HG02970 (cell line): ENCODE data around the gene SLC16A1.
"Not testable (repeated sequence)": the region's sequence is repeated elsewhere in the genome, so short reads cannot be mapped to it uniquely, and the experiment has no call there.

Source experiments
- ATAC-seq: cut with Tn5 transposase; IDR thresholded peaks from one replicate; pipeline ENCODE4 v1.9.1; 2021; ENCODE audit warnings: mild to moderate bottlenecking, moderate library complexity, moderate number of reproducible peaks; ENCODE audit not compliant: unreplicated experiment, low FRiP score

Gene SLC16A1

GRCh38 chr1:112974646-112975045, 18.6 kb upstream of the SLC16A1 start:
- no peak for ATAC-seq

DNA sequence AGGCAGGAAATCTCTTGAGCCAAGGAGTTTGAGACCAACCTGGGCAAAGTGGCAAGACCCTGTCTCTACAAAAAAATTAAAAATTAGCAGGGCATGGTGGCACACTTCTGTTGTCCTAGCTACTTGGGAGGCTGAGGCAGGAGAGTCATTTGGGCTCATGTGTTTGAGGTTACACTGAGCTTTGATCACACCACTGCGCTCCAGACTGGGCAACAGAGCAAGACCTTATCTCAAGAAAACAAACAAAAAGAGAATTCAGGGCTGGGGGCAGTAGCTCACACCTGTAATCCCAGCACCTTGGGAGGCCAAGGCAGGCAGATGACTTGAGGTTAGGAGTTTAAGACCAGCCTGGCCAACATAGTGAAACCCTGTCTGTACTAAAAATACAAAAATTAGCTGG, 17.8 kb upstream of the SLC16A1 start:
- no peak for ATAC-seq

DNA sequence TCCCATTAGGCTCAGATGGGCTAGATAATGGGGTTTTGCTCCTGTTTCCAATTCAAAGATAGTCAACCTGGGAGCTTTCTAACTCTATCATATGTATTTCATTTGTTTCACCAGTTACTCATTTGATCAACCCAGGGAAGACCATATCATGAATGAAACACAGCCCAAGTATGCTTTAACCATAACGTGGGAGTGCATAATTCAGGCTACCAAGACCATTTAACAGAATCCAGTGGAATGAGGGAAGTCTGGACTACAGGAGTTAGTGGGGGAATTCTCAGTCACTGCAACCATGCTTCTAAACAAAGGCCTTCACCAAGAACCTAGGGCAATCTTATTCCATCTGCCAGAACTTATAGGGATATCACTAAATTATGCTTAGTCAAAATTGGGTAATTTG, 15.0 kb upstream of the SLC16A1 start:
- ATAC-seq: no peak

GRCh38 chr1:112964347-112964746, 8.4 kb upstream of the SLC16A1 start:
- ATAC-seq: no peak

DNA sequence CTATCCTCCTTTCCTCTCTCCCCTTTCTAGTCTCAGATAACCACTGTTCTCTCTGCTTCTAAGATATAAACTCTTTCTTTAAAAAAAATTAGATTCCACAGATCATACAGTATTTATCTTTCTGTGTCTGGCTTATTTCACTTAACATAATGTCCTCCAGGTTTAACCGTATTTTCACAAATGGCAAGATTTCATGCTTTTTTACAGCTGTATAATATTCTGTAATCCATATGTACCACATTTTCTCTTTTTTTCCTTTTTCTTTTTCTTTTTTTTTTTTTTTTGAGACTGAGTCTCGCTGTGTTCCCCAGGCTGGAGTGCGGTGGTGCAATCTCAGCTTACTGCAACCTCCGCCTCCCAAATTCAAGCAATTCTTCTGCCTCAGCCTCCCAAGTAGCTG, 5.1 kb upstream of the SLC16A1 start:
- ATAC-seq: no peak

DNA sequence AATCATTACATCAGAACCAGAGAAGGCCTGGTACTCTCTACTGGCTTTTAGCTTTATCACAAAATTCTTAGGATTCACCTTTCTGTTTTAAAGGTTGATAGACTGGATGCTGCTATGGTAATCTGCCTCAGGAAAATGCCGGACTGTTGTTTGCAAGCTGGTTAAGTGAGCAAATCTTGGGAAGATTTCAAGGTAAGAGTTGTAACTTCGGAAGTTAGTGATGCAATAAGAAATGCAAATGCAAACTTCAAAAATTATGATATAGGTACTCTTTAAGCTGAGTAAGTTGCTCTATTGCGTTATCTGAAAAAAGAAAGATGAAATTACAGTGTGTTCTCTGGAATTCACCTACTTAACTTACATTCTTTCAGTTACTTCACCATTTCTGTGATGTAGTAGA, 4.4 kb upstream of the SLC16A1 start:
- no peak for ATAC-seq

GRCh38 chr1:112958236-112958635, 2.2 kb upstream of the SLC16A1 start:
- ATAC-seq: not testable (repeated sequence)

DNA sequence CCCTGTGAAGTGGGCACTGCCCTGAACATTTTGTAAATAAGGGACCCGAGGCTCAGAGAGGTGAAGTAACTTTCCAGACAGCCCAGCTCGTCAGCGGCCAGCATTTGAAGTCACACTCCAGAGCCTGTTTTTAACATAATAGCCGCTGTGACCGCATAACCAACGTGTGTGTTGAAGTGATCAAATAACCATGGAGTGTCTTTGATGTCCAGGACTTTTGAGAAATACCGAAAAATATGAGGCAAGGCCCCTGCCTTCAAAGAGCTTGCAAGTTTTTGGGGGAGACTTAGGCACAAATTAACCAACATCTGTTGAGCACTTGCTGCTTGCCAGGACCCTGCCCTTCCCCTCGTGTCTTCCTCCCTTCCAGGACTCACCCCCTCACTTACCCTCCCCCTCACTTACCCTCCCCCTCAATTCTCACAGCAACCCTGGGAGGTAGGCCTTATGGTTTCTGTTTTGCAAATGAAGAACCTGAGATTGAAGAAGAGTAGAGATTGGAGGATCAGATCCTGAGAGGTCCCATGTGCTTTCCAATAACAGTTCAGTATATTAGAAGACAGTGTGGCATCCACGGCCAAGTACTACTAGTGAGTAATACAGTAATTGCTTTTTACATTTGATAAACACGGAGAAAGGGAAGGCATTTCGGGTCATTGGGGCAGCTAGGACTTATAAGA, 1.3 kb upstream of the SLC16A1 start:
- no peak for ATAC-seq

GRCh38 chr1:112956544-112957132, 642 bp upstream of the SLC16A1 start:
- ATAC-seq: peak; percentile 8

DNA sequence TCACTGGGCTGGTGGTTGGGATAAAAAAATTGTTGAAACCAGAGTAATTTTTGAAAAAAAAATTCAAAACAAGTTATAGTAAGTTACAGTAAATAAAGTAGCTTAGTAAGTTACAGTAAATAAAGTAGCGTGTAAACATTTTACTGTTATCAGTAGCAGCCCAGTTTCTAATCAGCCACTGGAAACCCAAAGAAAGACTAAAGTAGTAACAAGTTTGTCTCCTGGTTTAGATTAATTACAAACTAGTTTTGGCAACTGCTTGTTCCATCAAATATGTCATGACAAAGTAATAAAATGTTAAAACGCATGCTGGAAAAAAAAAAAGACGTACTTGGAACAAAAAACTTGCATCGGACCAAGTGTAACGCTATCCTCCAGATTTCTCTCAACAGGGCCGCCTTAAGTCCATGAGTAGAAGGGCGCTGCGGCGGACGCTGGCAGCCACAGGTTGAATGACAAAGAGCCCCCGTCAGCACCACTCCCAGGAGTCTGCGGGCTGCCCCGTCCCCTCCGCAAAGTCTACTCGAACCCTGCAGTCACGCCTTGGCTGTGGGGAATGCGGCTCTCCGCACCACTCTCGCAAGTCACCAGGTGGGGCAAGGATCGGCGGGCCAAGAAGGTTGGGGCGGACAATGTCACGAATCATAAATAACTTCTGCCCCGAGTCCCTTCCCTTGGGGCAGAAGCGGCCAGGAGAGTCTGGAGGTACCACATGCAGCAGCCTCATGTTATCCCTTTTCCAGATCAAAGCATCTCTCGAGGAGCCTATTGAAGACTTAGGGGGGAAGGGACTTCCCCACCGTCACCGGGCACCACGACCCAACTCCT, 837 bp downstream of the SLC16A1 start:
- ATAC-seq: peak; percentile 5

- no peak for ATAC-seq
These were observed 1.9 kb downstream of the SLC16A1 start for GRCh38 chr1:112954017-112954650.

- ATAC-seq: no peak
These were observed 5.6 kb downstream of the SLC16A1 start for GRCh38 chr1:112950426-112950825.

- ATAC-seq: no peak
These were observed 9.3 kb downstream of the SLC16A1 start for GRCh38 chr1:112946683-112947082.

- no peak for ATAC-seq
These were observed 16.2 kb downstream of the SLC16A1 start for GRCh38 chr1:112939810-112940209.

GRCh38 chr1:112938210-112938609, 17.8 kb downstream of the SLC16A1 start:
- no peak for ATAC-seq

- ATAC-seq: no peak
These were observed 18.5 kb downstream of the SLC16A1 start for GRCh38 chr1:112937495-112937894.

DNA sequence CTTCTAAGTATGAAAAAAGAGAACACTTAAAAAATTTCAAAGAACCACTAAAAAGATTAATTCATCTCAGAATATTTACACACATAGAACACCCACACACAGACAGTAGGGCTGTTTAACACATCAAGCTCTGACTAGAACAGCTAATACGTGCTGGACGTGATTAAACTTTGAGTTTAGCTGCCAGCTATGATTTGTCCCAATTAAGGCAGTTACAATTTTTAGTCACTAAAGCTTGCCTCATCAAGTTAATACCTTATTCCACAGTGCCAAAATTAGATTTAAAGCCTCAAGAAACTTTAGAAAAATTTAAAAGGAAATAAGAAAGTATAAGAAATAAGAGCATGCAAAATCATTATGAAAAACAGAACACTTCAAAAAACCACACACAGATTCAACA, 18.9 kb downstream of the SLC16A1 start:
- no peak for ATAC-seq

GRCh38 chr1:112935461-112936111, 20.4 kb downstream of the SLC16A1 start:
- no peak for ATAC-seq

- no peak for ATAC-seq
These were observed 21.4 kb downstream of the SLC16A1 start for GRCh38 chr1:112934577-112934976.

GRCh38 chr1:112933820-112934571, 22.0 kb downstream of the SLC16A1 start:
- ATAC-seq: no peak
